HG02840 (cell line): ENCODE results near the gene MGME1.

Experiments
- ATAC-seq: cut with Tn5 transposase; IDR thresholded peaks from one replicate; pipeline ENCODE4 v1.9.1; 2021; ENCODE audit warnings: mild to moderate bottlenecking, moderate library complexity, moderate number of reproducible peaks; ENCODE audit not compliant: unreplicated experiment, low FRiP score

MGME1 gene

GRCh38 chr20:17939622-17940223 is 29.1 kb upstream of the MGME1 start:
- no peak for ATAC-seq

DNA sequence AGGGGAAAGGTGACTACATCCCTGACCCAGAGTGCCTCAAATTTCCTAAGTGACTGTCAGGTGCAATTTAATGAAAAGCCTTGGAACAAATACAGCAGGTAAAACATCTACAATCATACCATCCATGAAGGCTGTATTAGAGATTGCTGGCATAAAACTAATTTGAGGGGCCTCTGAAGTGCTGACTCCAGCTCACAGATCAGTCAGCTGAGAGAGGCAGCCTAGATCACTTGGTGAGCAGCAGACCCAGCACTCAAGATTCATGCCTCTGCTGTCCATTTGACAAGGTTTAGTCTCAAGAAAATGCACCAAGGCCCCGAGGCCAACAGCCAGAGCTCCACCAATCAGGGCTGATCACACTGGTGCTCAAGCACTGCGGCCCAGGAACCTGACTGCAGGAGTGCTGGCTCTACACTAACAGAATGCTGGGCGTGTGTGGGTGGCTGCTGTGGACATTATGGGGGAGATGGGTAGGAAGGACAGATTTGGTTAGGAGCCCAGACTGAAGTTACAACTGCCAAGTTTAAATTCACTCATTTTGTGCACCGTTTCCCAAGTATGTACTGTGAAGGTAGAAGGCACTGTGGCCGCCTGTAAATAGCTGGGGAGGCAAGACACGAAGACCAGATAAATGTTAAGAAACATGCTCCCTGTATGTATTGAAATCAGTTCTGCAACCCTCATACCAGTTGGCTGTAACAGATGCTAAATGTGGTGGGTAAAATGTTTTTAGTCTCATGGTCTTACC is 28.4 kb upstream of the MGME1 start:
- ATAC-seq, result no peak

DNA sequence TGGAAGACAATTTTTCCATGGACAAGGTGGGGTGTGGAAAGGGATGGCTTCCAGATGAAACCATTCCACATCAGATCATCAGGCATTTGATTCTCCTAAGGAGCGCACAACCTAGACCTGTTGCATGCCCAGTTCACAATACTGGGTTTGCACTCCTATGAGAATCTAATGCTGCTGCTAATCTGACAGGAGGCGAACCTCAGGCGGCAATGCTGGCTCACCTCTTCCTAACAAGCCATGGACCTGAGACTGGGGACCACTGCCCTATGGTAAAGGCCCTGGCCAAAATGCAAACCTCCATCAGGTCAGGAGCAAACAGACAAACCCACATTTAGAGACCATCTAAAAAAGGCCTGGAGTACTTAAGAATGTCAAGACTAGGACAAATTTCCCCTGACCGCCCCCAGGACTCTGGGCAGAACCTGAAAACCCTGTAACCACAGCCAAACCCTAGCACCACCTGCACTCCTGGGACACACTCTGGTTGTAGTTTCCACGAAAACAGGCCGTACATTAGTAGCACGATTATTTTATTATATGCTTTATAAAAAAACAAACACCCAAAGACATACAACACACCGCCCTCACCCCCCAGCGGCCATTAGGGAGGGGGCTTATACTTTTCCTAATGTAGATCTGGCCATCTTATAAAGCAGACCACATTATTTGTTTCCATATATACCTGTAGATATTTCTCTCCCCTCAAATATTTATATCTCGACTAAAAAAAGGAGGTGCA is 27.6 kb upstream of the MGME1 start:
- ATAC-seq, result no peak

DNA sequence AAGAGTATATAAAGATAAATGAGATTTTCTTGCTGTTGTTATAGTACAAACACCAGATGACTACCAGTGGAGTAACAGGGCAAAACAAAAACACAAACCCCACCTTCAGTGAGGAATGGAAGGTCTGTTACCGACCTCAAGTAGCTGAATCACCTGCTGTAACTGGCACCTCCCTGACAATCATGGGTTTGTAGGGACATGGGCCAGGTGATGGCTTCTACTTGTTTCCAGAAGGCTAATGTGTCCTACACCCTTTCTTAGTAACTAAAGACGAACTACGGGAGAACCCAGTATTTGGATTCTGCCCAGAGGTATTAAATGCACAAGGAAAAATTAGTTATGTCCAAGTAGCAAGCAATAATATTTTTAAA is 27.0 kb upstream of the MGME1 start:
- ATAC-seq, result no peak

GRCh38 chr20:17943343-17943742 is 25.5 kb upstream of the MGME1 start:
- peak; percentile 65 for ATAC-seq

GRCh38 chr20:17944854-17945474 is 23.9 kb upstream of the MGME1 start:
- ATAC-seq, result no peak

- ATAC-seq, result no peak
Measured at GRCh38 chr20:17946040-17946439, 22.8 kb upstream of the MGME1 start.

GRCh38 chr20:17946572-17947473 is 22.0 kb upstream of the MGME1 start:
- no peak for ATAC-seq

DNA sequence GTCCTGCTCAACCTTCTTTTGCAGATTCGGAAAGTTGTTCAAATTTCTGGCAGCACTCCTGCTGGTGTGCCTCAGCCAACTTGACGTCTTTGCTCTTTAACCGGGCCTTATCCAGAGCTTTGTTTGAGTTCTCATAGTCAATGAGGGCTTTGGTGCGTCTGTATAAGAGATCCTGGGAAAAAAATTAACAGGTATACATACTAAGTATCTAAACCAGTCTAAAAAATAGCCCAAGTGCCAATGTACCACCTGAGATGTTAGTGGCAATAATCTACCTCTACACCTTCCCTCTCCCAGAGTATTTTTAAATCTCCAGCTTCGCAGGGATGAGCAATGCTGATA is 21.4 kb upstream of the MGME1 start:
- ATAC-seq, result no peak

- ATAC-seq, result no peak
Measured at GRCh38 chr20:17948442-17948841, 20.4 kb upstream of the MGME1 start.

- no peak for ATAC-seq
Measured at GRCh38 chr20:17949899-17950298, 18.9 kb upstream of the MGME1 start.

DNA sequence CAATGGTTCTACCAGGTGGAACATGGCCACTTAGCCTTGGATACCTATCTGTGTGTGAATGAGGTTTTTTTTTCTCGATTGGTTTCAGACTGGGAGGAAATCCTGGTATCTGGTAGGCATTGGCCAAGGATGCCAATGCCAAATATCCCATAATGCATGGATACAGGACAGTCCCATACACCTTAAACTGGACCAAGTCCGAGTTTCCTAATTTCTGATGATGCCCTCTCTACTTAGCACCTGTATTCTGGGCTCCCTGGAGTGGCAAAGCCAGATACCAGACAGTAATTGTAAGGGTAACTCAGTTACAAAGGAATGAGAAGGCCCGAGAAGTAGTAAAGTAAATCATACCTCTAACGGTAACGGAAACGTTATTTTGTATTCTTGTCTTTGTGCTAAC is 18.1 kb upstream of the MGME1 start:
- ATAC-seq, result no peak

- ATAC-seq, result no peak
Measured at GRCh38 chr20:17951323-17951722, 17.5 kb upstream of the MGME1 start.

DNA sequence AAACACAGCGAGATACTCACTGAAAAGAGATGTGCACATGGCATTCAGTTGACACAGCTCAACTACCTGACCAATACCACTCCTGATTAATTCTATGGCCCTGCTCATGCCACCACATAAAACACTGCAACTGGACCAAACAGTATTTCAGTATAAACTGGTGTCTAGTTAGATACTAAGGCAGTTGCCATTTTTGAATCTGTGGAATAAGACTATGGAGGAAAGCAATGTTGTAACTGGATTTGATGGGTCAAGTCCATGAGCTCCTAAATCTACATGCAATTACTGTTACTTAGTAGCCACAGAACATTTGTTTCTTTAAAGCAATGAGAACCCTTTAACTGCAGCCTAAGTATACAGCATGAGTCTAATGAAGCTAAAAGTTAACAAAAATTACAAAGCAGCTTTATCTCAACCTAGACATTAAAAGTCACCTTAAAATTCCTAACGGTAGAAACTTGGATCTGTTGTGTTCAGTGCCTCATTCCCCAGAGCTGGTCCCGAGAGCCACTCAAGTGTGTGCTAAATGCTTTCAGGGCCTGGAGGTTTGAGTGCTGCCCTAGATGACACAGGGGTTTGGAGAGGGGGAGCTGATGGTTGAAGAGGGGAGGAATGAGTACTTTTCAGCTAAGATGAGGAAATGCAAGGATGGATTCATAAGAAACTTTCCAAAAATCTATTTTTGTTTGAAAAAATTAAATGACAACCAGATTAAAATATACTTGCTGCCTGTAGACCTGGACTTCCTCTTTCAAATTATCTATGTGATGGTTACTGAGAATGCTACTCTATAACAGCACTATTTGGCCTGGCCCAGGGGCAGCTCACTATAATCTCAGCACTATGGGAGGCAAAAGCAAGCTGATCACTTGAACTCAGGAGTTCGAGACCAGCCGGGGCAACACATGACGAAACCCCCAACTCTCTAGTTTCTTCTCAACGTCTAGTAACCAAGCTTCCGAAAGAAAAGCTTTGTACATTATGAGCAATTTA is 15.8 kb upstream of the MGME1 start:
- no peak for ATAC-seq

DNA sequence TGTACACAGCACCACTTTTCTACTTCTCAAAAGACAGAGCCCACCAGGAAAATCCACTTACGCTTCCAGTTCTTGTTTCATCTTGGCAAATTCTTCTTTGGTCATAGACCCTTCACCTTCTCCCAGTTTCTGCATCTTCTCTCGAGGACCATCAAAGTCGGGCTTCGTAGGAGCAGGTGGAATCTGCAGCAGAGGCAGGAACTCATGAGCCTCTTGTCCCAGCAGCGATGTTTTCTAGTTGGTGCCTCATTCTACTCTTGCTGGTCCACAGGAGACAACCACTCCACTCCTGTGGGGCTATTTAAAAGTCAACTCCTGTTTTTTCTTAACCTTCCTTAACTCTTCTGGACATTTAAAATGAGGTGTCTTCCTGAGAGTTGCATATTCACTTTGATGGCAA is 14.9 kb upstream of the MGME1 start:
- no peak for ATAC-seq

DNA sequence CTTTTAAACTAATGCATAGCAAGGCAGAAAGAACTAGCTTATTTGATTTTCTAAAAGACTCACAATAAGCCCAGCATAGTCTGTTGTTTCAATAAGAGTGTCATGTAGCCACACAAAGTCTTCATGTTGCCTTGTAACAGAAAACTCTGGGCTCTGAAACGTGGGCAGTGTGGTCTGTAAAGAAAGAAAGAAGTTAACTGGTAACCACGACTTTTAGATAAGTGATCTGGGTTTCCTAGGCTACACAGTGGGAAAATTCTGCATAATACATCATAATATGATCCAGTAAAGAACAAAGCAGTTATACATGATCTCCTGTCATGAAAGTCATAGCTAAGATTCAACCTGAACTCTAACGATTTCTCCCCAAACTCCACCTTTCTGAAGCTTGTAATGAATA is 13.5 kb upstream of the MGME1 start:
- ATAC-seq, result no peak

DNA sequence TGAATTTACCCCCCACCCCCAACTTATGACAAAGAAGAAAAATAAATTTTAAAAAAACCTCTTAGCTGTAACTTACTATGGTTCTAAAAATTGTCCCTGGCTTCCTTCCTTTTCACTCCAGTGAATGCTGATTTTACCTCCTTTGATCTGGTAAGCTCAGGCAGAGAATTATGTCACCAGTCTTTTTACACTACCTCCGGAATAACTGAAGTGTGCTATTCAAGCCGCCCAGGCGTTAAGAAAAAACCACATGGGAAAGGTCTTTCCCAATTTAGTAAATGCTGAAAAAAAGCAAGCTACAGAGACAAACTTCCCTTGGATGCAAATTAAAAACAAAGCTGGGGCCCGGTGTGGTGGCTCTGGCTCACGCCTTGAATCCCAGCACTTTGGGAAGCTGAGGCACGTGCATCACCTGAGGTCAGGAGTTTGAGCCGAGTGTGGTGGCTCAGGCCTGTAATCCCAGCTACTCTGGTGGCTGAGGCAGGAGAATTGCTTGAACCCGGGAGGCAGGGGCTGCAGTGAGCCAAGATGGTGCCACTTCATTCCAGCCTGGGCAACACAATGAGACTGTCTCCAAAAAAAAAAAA is 12.6 kb upstream of the MGME1 start:
- ATAC-seq, result no peak

DNA sequence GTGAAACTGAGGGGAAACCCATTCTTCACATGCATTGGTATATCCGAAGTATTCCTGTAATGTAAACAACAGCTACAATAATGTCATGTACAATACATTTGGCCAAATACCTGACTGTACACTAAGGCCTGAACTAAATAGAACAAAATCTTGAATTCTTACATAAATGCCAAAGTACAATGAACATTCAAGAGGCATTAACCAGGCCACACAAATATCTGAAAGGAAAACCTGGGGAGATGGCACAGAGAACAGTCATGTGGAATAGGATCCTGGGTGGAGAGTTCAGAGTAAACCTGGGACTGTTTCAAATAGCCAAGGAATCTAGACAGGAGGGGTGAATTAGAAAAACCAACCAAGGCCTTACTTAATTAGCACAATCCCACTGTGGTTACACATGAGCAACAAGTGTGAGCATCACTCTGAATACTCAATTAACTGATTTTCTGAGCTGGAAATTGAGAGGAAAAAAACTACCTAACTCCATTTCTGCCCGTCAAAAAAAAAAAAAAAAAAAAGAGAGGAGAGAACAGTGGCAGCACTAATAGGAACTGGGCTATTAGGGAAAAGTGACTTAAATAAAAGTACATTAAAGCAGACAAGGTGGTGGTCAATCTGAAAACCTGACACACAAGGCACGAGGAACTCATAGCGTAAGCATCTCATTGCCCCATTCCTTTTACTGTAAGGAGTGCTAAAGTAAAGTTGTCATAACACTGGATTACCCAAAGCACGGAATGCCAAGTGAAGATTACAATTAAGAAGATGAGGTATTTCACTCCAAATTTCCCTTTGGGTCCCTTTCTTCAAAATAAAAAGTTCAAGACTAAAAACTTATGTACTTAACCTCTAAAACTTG is 11.1 kb upstream of the MGME1 start:
- no peak for ATAC-seq
